DND-41 (cell line): ENCODE results near the gene ABHD5.

Experiments
- ATAC-seq: fragments of 200-7000 bp; cut with Tn5 transposase; 3 replicates; pipeline ENCODE4 v1.9.1; 2021; ENCODE audit warnings: low read depth; ENCODE audit not compliant: insufficient read depth
- DNase-seq: peaks from one replicate; pipeline ENCODE4 v3.0.0-alpha.2; 2020
- H2AFZ ChIP-seq: 2 replicates; pipeline ENCODE4 v1.6.0; 2012; ENCODE audit warnings: low read depth, low read length
- H3K27ac ChIP-seq: 2 replicates; pipeline ENCODE4 v1.5.1; 2012; ENCODE audit warnings: low read length, inconsistent platforms
- H3K27me3 ChIP-seq: fragments of 200-600 bp; sonication (generic); 2 replicates; pipeline ENCODE4 v1.6.0; 2012; ENCODE audit warnings: low read length, mild to moderate bottlenecking, inconsistent platforms; ENCODE audit not compliant: insufficient read depth, poor library complexity
- H3K36me3 ChIP-seq: 2 replicates; pipeline ENCODE4 v1.5.1; 2012; ENCODE audit warnings: low read length, inconsistent platforms; ENCODE audit not compliant: insufficient read depth
- H3K4me1 ChIP-seq: 2 replicates; pipeline ENCODE4 v1.5.1; 2012; ENCODE audit warnings: mild to moderate bottlenecking, low read length; ENCODE audit not compliant: insufficient read depth
- H3K4me2 ChIP-seq: 2 replicates; pipeline ENCODE4 v1.6.0; 2012; ENCODE audit warnings: mild to moderate bottlenecking, moderate library complexity, low read length, inconsistent platforms; ENCODE audit not compliant: insufficient read depth
- H3K4me3 ChIP-seq, 2 experiments: fragments of 200-600 bp in 1 of 2; shearing (Covaris generic) in 1 of 2; 2 replicates each; pipeline ENCODE4 v1.5.1; 2012 to 2016; ENCODE audit warnings: inconsistent platforms in 2 of 2, low read length in 2 of 2, mild to moderate bottlenecking in 2 of 2, low read depth in 1 of 2, moderate library complexity in 1 of 2
- H3K79me2 ChIP-seq: 2 replicates; pipeline ENCODE4 v1.6.0; 2012; ENCODE audit warnings: low read length, inconsistent platforms; ENCODE audit not compliant: insufficient read depth
- H3K9ac ChIP-seq: 2 replicates; pipeline ENCODE4 v1.6.0; 2012; ENCODE audit warnings: low read depth, mild to moderate bottlenecking, inconsistent platforms, low read length, moderate library complexity
- H3K9me3 ChIP-seq: 2 replicates; pipeline ENCODE4 v1.5.1; 2012; ENCODE audit warnings: low read length, moderate library complexity, mild to moderate bottlenecking, inconsistent platforms; ENCODE audit not compliant: insufficient read depth, severe bottlenecking
- H4K20me1 ChIP-seq: 2 replicates; pipeline ENCODE4 v1.6.0; 2012; ENCODE audit warnings: low read length; ENCODE audit not compliant: insufficient read depth
- CTCF ChIP-seq: IDR thresholded peaks from 2 replicates; pipeline ENCODE4 v1.5.1; 2012; ENCODE audit warnings: borderline replicate concordance, low read length, moderate library complexity, mild to moderate bottlenecking; ENCODE audit not compliant: poor library complexity, severe bottlenecking; ENCODE audit errors: extremely low read depth
- EZH2 ChIP-seq: IDR thresholded peaks from 3 replicates; pipeline ENCODE4 v1.6.1; 2012; ENCODE audit warnings: borderline replicate concordance, low read depth, mild to moderate bottlenecking, moderate library complexity, low read length, inconsistent platforms; ENCODE audit not compliant: severe bottlenecking

ABHD5 gene

GRCh38 chr3:43729707-43730414, 39.1 kb downstream of the ABHD5 start:
- H3K9me3 ChIP-seq: no peaks in the 10 kb centered on the region
- ATAC-seq (no peak), DNase-seq (no peak)
- no peaks in the 10 kb centered on the region for H4K20me1 ChIP-seq
- H2AFZ ChIP-seq: no peak overlapping the region
- no peak overlapping the region for H3K27ac ChIP-seq
- H3K9ac ChIP-seq: no peak overlapping the region
- no peak overlapping the region for H3K4me2 ChIP-seq
- H3K27me3 ChIP-seq: no peaks in the 10 kb centered on the region
- H3K36me3 ChIP-seq: peaks cover 16% of the 10 kb centered on the region; the same call in 1 of the 2 replicates
- no peak for TF ChIP-seq CTCF
- no peak for TF ChIP-seq EZH2
- no peaks in the 10 kb centered on the region for H3K79me2 ChIP-seq
- H3K4me3 ChIP-seq: no peak overlapping the region
- H3K4me1 ChIP-seq: no peaks in the 10 kb centered on the region

- Histone ChIP-seq H3K4me1 (no peaks in the 10 kb centered on the region), H4K20me1 (no peaks in the 10 kb centered on the region), H3K27ac (no peak overlapping the region), H3K36me3 (peaks cover 10% of the 10 kb centered on the region; the same call in 1 of the 2 replicates), H3K4me3 (no peak overlapping the region), H3K4me2 (no peak overlapping the region), H2AFZ (no peak overlapping the region), H3K27me3 (no peaks in the 10 kb centered on the region), H3K79me2 (no peaks in the 10 kb centered on the region), H3K9ac (no peak overlapping the region), H3K9me3 (no peaks in the 10 kb centered on the region)
- no peak for ATAC-seq
- TF ChIP-seq CTCF (no peak), EZH2 (no peak)
- no peak for DNase-seq
These were observed 42.1 kb downstream of the ABHD5 start for GRCh38 chr3:43732747-43733425.

- H3K79me2 ChIP-seq: no peaks in the 10 kb centered on the region
- no peak overlapping the region for H2AFZ ChIP-seq
- H3K36me3 ChIP-seq: peaks cover 5% of the 10 kb centered on the region; the same call in 1 of the 2 replicates
- no peak overlapping the region for H3K9ac ChIP-seq
- no peaks in the 10 kb centered on the region for H3K4me1 ChIP-seq
- H3K27me3 ChIP-seq: no peaks in the 10 kb centered on the region
- no peak overlapping the region for H3K27ac ChIP-seq
- no peak overlapping the region for H3K4me2 ChIP-seq
- H3K4me3 ChIP-seq: no peak overlapping the region
- no peak for DNase-seq
- no peak for ATAC-seq
- H3K9me3 ChIP-seq: no peaks in the 10 kb centered on the region
- no peaks in the 10 kb centered on the region for H4K20me1 ChIP-seq
- TF ChIP-seq CTCF (no peak), EZH2 (no peak)
These were observed 43.0 kb downstream of the ABHD5 start for GRCh38 chr3:43733459-43734384.
